ENCODE data around the gene RAPGEF2. TPM values are rescaled to one million over a fixed set of nuclear protein-coding genes. Genes with fewer than 3 reads are reported as not detected.
"Not testable (repeated sequence)": the region's sequence is repeated elsewhere in the genome, so short reads cannot be mapped to it uniquely, and the experiment has no call there.

The RAPGEF2 gene
- total RNA-seq, 1 experiment from 2014 or later = 21.2 TPM

DNA sequence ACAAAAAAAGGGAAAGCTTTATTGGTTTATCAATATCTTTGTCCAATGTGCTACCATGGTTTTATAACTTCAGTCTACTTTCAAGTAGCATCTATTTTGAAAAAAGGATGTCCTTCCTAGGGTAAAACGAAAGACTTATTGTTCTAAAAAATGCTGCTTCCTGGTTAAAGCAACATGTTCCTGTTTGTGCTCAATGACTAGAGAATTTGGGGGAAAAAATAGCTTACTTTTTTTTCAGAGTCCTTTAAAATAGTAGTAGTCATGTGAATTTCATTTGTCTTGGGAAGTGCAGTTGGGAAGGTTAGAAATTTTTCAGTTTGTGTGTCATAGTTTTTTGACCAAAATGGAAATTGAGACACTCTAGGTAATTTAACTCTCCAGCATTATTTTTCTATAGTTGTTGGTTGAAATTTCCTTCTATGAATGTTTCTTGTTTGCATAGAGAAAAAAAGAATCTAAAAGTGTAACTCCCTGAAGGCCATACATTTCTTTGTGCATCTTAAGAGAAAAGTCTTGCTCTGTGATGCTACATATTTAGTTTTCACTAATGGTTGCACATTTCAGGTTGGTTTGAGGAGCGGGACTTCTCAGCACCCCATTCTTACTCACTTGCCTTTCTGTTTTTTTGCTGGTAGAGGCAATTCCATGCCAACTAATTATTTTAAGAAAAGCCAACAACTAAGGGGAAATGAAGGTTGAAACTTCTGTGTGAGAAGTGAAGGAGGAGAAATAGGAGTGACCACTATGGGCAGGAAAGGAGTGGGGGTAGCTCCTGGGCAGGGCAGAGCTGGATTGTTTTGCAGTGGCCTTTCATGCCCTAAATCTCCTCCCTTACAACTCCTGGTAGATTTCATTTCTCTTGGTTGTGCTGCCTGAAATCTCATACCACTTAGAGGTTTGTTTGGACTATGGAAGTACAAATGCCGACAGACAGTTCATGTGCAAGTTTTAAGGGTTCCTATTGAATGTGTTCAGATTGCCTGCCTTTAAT is 76.4 kb downstream of the RAPGEF2 start:
- no peak overlapping the region for H2AFZ ChIP-seq (ENCODE audit: low read length)
- POLR2A ChIA-PET (ENCODE audit: unreplicated experiment) = no interaction called here
- H3K36me3 ChIP-seq (ENCODE audit: low read depth, low read length) = no peaks in the 10 kb centered on the region
- H3K9me3 ChIP-seq (ENCODE audit: low read length) = no peaks in the 10 kb centered on the region
- CTCF ChIA-PET = no interaction called here
- H3K27me3 ChIP-seq (ENCODE audit: low read length) = no peaks in the 10 kb centered on the region
- H3K4me3 ChIP-seq (ENCODE audit: low read length) = no peak overlapping the region
- H4K20me1 ChIP-seq (ENCODE audit: low read length) = no peaks in the 10 kb centered on the region
- H3F3A ChIP-seq (ENCODE audit: low read length, unreplicated experiment) = no peaks in the 10 kb centered on the region
- H3K9ac ChIP-seq (ENCODE audit: low read length) = no peak overlapping the region
- no peaks in the 10 kb centered on the region for H3K9me2 ChIP-seq (replicated peaks; ENCODE audit: low read length)
- peaks cover 22% of the 10 kb centered on the region for H3K4me1 ChIP-seq (ENCODE audit: insufficient read depth, low read length)
- no peak overlapping the region for H3K27ac ChIP-seq (ENCODE audit: low read length)
- DNase-seq (no peak), ATAC-seq (no peak)
- H3K4me2 ChIP-seq (ENCODE audit: low read length) = no peak overlapping the region
- TF ChIP-seq, protein P1, sequence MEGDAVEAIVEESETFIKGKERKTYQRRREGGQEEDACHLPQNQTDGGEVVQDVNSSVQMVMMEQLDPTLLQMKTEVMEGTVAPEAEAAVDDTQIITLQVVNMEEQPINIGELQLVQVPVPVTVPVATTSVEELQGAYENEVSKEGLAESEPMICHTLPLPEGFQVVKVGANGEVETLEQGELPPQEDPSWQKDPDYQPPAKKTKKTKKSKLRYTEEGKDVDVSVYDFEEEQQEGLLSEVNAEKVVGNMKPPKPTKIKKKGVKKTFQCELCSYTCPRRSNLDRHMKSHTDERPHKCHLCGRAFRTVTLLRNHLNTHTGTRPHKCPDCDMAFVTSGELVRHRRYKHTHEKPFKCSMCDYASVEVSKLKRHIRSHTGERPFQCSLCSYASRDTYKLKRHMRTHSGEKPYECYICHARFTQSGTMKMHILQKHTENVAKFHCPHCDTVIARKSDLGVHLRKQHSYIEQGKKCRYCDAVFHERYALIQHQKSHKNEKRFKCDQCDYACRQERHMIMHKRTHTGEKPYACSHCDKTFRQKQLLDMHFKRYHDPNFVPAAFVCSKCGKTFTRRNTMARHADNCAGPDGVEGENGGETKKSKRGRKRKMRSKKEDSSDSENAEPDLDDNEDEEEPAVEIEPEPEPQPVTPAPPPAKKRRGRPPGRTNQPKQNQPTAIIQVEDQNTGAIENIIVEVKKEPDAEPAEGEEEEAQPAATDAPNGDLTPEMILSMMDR (conservative IDR thresholded peaks at IDR 0.05; ENCODE audit: low read depth, low read length) = no peak
- TF ChIP-seq EZH2 (IDR thresholded peaks at IDR 0.05; ENCODE audit: low read length, unreplicated experiment) = no peak
- TF ChIP-seq EZH2phosphoT487 (IDR thresholded peaks at IDR 0.05; ENCODE audit: borderline replicate concordance, low read length) = no peak
- no TSS peak for BruUV-seq (replicated peaks)
- H3K79me2 ChIP-seq (ENCODE audit: low read length) = peaks cover 52% of the 10 kb centered on the region
- intact Hi-C loops (cut with micrococcal nuclease) = loop anchor here (5.0 kb wide), 2 partner anchors 268 to 307 kb away; no protein-coding TSS in a partner anchor

DNA sequence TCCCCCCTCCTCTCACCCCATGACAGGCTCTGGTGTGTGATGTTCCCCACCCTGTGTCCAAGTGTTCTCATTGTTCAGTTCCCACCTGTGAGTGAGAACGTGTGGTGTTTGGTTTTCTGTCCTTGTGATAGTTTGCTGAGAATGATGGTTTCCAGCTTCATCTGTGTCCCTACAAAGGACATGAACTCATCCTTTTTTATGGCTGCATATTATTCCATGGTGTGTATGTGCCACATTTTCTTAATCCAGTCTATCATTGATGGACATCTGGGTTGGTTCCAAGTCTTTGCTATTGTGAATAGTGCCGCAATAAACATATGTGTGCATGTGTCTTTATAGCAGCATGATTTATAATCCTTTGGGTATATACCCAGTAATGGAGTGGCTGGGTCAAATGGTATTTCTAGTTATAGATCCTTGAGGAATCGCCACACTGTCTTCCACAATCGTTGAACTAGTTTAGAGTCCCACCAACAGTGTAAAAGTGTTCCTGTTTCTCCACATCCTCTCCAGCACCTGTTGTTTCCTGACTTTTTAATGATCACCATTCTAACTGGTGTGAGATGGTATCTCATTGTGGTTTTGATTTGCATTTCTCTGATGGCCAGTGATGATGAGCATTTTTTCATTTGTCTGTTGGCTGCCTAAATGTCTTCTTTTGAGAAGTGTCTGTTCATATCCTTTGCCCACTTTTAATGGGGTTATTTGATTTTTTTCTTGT is 81.2 kb downstream of the RAPGEF2 start:
- H3K9me3 ChIP-seq (ENCODE audit: low read length); H3K9me2 ChIP-seq (replicated peaks; ENCODE audit: low read length); H3K27ac ChIP-seq (ENCODE audit: low read length); BruUV-seq (replicated peaks); H3K27me3 ChIP-seq (ENCODE audit: low read length); ATAC-seq; H3K36me3 ChIP-seq (ENCODE audit: low read depth, low read length); H3K9ac ChIP-seq (ENCODE audit: low read length); H3F3A ChIP-seq (ENCODE audit: low read length, unreplicated experiment); H4K20me1 ChIP-seq (ENCODE audit: low read length); intact Hi-C loops (cut with micrococcal nuclease); H3K4me1 ChIP-seq (ENCODE audit: insufficient read depth, low read length); CTCF ChIA-PET; H3K4me3 ChIP-seq (ENCODE audit: low read length); H3K4me2 ChIP-seq (ENCODE audit: low read length); DNase-seq; POLR2A ChIA-PET (ENCODE audit: unreplicated experiment); H2AFZ ChIP-seq (ENCODE audit: low read length): not testable (repeated sequence)
- peaks cover 15% of the 10 kb centered on the region; the same call in 1 of the 2 replicates for H3K79me2 ChIP-seq (ENCODE audit: low read length)

DNA sequence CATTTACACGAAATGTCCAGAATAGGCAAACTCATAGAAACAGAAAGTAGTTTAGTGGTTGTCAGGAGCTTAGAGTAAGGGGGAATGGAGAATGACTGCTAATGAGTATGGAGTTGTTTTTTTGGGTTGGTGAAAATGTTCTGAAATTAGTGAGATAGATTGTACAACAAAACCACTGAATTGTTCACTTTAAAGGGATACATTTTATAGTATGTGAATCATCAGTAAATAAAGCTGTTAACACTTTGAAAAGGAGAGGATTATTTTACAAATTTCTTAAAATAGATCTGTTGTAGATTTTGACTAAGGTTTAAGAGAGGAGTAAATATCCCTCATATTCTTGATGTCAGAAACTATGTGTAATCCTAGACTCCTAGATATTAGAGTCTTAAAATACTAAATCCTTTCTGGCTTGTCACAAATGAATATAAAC is 82.7 kb downstream of the RAPGEF2 start:
- Histone ChIP-seq H3K27ac (ENCODE audit: low read length) (no peak overlapping the region), H3K79me2 (ENCODE audit: low read length) (0 out of 2 replicates have a peak, but pooled peaks cover under 1% of the 10 kb centered on the region), H3K4me2 (ENCODE audit: low read length) (no peak overlapping the region), H4K20me1 (ENCODE audit: low read length) (no peaks in the 10 kb centered on the region), H3K36me3 (ENCODE audit: low read depth, low read length) (no peaks in the 10 kb centered on the region), H3K4me3 (ENCODE audit: low read length) (no peak overlapping the region), H2AFZ (ENCODE audit: low read length) (no peak overlapping the region), H3K27me3 (ENCODE audit: low read length) (no peaks in the 10 kb centered on the region), H3F3A (ENCODE audit: low read length, unreplicated experiment) (no peaks in the 10 kb centered on the region), H3K9me2 (replicated peaks; ENCODE audit: low read length) (no peaks in the 10 kb centered on the region), H3K4me1 (ENCODE audit: insufficient read depth, low read length) (peaks cover 4% of the 10 kb centered on the region; the same call in 1 of the 2 replicates), H3K9ac (ENCODE audit: low read length) (no peak overlapping the region), H3K9me3 (ENCODE audit: low read length) (no peaks in the 10 kb centered on the region)
- ChIA-PET CTCF (no interaction called here), POLR2A (ENCODE audit: unreplicated experiment) (no interaction called here)
- no peak for TF ChIP-seq EZH2phosphoT487 (IDR thresholded peaks at IDR 0.05; ENCODE audit: borderline replicate concordance, low read length)
- no peak for TF ChIP-seq EZH2 (IDR thresholded peaks at IDR 0.05; ENCODE audit: low read length, unreplicated experiment)
- TF ChIP-seq, protein P1 (conservative IDR thresholded peaks at IDR 0.05; ENCODE audit: low read depth, low read length) = no peak
- intact Hi-C loops (cut with micrococcal nuclease) = no loop called here
- DNase-seq (no peak), ATAC-seq (peak; percentile 62)
- BruUV-seq (replicated peaks) = no TSS peak
